Parietal lobe (tissue), 1 donor: ENCODE measurements around the gene SCRT2. TPM values are rescaled to one million over a fixed set of nuclear protein-coding genes. Genes with fewer than 3 reads are reported as not detected.

Source experiments
- total RNA-seq: library from RNA; depleted of rRNA; stranded (reverse); fragments of >200 nt; gene quantifications from one replicate; pipeline ENCODE4 v1.2.3, GENCODE V29; 2014

The SCRT2 gene
- 6.3 TPM for total RNA-seq

GRCh38 chr20:675453-676314 is at the start of gene SCRT2:
Gene SCRT2, minus strand, starts transcription at chr20:675802. Its CDS starts 201 bp downstream, at chr20:675601.

DNA sequence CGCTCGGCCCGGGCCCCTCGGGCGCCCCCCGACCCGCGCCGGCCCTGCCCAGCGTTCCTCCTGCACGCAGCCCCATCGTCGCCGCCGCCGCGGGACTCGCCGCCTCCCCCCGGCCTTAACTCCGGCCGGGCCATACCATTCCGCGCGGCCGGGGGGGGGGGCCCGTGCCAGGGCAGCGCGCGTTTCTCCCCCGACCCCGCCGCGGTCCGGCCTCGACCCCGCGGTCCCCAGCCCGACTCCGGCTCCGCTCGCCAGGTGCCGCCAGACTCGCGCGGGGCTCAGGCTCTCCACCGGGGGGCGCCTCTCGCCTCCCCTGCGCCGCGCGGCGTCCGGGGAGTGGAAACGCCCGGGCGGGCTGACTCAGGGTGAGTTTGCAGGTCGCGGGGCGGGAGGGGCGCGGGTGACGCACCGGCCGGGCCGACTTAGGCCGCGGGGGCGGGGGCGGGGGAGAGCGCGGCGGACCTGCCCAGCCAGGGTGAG is 22.5 kb downstream of the SCRT2 start, which contains the start of gene SRXN1:
Gene SRXN1, minus strand, starts transcription at position 91 of the 480 bp plus-strand sequence. Its CDS starts 15 bp downstream, at position 76.

Other genes with a start within 250 kb of the SCRT2 start
- 22.2 TPM for gene TBC1D20, start 213.3 kb downstream of the SCRT2 start, total RNA-seq
- gene CSNK2A1, start 132.0 kb downstream of the SCRT2 start, total RNA-seq, result 244 TPM
- not detected for gene TCF15, start 65.5 kb downstream of the SCRT2 start, total RNA-seq
- gene SRXN1, start 22.6 kb downstream of the SCRT2 start, total RNA-seq, result 9.7 TPM
- not detected for gene SLC52A3, start 92.7 kb upstream of the SCRT2 start, total RNA-seq
- 9.1 TPM for gene FAM110A, start 157.9 kb upstream of the SCRT2 start, total RNA-seq
- not detected for gene ANGPT4, start 240.5 kb upstream of the SCRT2 start, total RNA-seq